NCI-H748 (cell line): Measurements from ENCODE around the gene MTCL1.

Source experiments
- DNase-seq: peaks from one replicate; lab custom pipeline; 2025; ENCODE audit not compliant: unreplicated experiment; lab: John Stamatoyannopoulos, UW

Gene MTCL1

GRCh38 chr18:8686611-8687010, 18.7 kb upstream of the MTCL1 start:
- DNase-seq, result no peak

GRCh38 chr18:8688216-8688800, 17.0 kb upstream of the MTCL1 start:
- no peak for DNase-seq

DNA sequence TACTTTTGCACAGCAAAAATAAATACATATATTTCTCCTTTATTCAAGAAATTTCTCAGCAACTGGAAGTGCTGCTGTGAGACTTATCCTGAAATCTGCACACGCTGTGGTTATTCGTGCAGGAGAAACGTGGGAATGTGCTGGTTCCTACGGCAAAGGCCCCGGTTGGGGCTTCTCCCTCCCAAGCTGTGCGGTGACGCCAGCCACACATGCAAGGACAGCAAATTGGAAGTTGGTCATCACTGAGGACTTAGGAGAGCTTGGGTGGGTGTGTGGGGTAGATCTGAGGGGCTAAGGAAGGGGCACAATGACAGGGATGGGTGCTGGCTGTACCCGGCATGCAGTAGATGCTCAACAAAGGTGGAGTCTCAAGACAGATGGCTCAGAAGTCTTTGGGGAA, 16.5 kb upstream of the MTCL1 start:
- DNase-seq, result no peak

DNA sequence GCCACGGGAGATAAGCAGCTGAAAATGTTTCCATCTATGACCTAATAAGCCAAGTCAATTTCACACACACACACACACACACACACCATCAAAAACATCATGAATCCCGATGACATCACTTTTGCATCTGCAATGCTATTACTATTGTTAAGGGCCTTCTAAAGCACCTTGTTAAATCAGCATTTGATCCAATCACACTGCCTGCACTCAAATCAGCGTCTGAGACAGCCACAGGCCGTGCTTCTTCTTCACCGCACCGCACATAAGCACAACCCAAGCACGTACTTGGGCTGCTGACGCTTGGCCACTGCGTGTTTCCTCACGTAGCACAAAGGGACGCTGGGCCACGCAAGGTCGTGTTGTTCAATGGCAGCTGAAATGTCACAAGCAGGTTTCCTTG, 15.8 kb upstream of the MTCL1 start:
- DNase-seq, result no peak

- no peak for DNase-seq
Observed at GRCh38 chr18:8694891-8695290, 10.5 kb upstream of the MTCL1 start.

DNA sequence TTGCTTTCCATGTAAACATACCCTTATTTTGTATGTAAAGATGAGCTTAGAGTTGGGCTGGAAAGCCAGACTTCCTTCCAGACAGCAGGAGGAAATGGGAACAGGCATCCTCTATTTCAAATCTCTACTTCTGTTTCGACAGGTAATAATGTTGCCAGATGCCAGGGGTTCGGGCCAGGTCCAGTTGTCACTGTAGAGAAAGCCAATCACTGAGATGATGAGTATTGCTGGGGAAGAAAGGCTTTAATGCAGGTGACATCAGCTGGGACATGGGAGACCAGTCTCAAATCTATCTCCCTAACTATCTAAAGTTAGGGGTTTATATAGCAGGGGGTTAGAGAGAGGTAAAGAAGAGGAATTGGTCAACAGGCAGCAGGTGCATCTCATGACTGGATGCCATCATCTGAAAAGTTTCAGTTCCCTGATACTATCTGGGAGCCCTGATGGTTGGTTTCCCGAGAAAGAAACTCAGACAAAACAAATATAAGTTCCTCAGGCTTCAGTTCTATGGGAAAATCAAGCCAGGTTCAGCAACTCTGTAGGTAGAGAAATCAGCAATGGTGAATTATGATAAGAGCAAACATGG, 9.3 kb upstream of the MTCL1 start:
- no peak for DNase-seq

DNA sequence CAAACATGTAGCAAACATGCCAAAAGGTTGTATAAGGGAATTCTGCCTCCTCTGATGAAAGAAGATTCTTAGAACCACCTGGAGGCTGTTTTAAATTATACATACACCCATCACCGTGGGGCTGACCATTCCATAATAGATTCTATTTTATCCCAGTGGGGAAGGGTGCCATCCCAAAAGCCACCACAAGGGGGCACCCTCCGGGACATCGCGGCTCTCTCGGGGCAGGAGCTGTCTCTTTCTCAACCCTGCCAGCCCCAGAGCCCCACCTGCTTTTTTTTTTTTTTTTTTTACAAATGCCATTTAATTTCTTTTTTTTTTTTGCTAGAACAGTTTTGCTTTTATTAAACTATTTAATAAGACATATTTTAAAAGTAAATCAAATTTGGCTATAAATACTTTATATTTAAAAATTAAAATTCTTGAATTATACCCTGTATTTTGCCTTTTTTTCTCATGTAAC, 8.6 kb upstream of the MTCL1 start:
- peak; percentile 65 for DNase-seq

- DNase-seq, result no peak
Observed at GRCh38 chr18:8699126-8699525, 6.2 kb upstream of the MTCL1 start.

GRCh38 chr18:8699948-8700347, 5.4 kb upstream of the MTCL1 start:
- no peak for DNase-seq

DNA sequence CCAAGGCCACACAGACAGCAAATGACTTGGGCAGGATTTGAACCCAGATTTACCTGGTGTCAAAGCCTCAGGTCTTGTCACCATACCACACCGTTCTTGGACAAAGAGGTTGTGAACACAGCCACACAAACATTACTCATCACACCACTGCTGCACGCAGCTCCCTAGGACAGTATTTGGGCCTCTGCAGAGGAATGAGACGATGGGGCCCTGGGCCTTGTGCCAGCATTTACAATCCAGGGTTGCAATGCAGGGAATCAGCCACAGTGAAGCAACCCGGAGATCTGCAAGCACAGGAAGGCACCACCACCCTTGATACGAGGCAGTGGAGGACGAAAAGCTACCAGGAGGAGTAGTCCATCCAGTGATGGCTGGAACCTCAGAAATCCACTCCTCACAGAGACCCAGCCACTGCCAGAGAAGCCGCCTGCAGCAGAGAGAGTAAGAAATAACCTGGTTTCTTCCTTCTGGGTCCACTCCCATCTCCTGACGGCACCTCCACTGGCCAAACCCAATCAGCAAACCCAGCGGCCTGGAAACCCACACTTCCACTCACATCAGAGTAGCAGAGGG, 3.7 kb upstream of the MTCL1 start:
- no peak for DNase-seq

GRCh38 chr18:8702668-8703067, 2.7 kb upstream of the MTCL1 start:
- no peak for DNase-seq

GRCh38 chr18:8703092-8703709, 2.2 kb upstream of the MTCL1 start:
- DNase-seq, result no peak

DNA sequence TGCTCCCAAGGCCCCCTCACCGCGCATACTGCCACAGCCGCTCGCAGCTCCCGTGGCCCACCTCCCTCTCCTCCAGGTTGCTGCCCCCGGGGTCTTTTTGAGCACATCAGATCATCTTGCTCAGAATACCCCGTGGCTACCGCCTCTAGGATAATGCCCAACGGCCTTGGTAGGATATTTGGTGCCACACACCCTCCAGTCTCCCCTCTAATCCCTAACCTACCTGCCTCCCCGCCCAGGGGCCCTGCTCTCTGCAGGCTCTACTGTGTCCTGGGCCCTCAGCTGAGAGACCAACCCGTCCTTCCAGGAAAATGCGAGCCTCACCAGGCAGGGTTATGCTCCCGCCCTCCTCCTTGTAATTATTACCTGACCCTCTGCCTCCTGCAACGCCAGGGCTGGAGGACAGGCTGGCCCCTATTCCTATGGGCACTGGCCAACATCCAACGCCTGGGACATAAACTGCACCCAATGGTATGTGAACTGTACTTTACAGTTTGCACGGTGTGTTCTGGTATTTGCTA, 1.5 kb upstream of the MTCL1 start:
- no peak for DNase-seq

DNA sequence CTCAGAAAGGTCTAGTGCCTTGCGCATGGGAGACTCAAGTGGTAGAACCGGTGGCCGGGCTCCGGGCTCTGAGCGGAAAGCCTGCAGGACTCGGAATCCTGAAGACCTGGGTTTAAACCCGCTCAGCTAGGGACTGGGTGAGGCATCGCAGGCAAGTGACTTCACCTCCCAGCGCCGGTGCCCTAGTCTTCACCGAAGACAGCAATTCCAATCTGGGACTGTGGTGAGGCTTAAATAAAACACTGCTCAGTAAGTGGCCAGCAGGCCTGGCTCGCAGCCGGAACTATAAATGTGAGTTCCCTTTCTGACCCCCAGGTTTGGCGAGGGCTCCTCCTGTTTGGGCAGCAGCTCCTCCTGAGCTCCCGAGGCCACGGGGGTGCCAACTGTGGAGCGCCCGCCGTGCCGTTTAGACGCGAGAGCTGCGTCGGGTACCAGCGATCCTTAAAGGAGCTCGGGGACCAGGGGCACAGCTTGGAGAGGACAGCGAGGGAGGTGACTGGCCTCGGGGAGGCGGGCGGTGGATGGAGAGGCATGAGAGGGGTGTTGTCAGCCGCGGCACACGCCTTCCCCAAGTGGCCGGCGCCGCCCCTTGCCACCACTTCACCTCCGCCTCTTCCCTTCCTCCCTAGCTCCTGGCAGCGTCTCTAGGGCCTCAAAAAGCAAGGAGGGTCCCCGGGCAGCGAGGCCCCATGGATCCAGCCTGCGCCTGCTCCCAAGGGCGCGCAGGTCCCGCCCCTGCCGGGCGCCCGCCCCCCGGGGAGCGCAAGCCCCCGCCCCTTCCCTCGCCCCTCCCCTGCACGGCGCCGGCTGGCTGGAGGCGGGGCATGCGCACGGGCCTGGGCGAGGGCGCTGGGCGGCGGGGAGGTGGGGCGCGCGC, 757 bp upstream of the MTCL1 start:
- DNase-seq, result peak; percentile 95

- DNase-seq, result peak; percentile 53
Observed at GRCh38 chr18:8705961-8706790, 820 bp downstream of the MTCL1 start.

DNA sequence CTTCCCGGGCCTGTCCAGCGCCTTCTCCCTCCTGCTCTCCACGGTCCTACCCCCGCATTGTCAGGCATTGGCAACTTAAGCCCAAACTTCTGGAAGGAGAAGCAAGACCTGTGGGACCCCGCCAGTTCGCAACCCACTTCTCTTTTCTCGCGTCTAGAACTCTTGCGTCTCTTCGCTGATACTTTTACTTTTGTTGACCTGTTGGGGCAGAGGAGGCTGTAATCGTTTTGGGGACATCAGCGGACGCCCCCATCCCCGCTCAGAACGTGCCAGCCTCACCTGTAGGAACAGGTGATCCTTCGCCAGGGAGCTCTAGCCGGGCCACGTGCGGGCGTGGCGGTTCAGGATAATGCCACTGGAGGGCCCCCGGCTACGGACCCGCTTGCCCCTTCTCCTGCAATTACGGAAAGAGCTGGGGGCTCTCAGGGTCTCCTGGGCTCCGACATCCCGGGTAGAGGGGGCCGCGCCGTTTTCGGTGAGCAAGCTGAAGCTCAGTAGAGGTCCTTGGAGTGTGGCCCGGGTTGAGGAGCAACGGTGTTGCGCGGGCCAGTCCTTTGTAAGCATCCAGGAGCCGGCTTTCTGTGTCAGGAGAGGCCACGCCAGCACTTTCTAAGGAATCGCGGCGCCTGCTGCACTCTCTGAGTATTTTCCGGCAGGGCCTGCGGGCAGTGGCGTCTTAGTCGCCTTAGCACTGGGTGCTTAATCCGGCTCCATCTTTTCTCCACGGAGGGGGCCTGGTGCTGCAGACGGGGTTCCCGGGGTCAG, 1.6 kb downstream of the MTCL1 start:
- DNase-seq, result peak; percentile 88

DNA sequence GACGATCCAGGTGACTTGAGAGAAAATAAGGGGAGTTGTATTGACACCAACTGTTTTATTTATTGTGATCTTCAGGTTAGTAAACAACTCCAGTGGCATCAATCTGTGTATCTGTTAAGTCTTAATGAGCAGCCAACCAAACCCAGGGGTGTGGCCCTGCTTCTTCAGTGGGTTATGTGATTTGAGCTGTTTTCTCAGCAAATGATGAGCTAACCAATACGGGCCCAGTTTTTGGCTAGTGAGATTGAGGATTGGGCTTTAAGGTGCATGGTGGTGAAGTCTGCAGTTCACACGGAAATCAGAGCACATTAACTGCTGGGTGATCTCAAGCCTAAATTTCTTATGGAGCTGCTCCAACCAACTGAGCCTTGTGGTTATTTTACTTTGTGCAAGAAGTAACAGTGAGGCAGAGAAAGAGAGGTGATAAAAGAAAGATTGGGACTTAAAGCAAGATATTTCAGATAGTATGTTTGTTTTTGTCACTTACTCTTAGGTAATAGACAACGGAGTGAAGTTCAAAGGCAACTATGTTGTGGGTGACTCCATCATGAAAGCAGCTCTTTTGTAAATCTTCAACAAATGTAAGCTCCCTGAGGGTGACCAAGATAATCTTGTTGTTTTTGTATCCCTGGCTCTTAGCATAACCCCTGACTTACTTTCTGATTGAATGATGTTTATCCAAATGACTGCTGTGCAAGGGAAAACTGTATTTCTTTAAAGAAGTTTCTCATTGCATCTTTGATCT, 2.4 kb downstream of the MTCL1 start:
- DNase-seq, result peak; percentile 86

DNA sequence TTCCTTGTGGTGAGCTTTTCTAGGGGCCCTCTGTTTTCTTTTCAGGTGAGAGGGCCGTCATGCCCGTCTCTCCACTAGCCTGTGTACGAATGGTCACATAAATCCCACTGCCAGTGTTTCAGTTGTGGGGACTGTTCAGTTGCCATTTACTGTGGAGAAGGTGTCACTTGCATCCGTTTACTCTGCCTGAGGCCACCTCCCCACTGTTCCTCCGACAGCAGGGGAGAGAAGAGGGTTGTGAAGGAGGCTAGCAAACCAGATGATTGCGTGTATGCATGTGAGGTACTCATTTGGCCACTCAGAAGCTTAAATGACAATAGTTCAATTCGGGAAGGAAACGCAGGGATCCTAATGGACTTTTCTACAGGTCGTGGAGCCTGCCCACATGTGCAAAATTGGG, 3.3 kb downstream of the MTCL1 start:
- no peak for DNase-seq
